SK-N-SH (cell line): ENCODE measurements around the gene TEX22. TPM values are rescaled to one million over a fixed set of nuclear protein-coding genes. Genes with fewer than 3 reads are reported as not detected.

ENCODE experiments used
- CTCF ChIA-PET: fragments of 300-600, 350-600 bp; formaldehyde crosslinking; extraction: SDS; loops from one replicate; lab custom pipeline; 2021; lab: Yijun Ruan, JAX
- POLR2A ChIA-PET: fragments of 350-600 bp; sonication (Branson Sonifier 250); formaldehyde crosslinking; extraction: SDS; loops from one replicate; lab custom pipeline; 2020; ENCODE audit warnings: antibody characterized with exemption, inconsistent platforms; lab: Yijun Ruan, JAX
- DNase-seq: peaks from one replicate; pipeline ENCODE4 v3.0.0; 2012
- H2AFZ ChIP-seq: fragments of 200-600 bp; sonication (generic); 2 replicates; pipeline ENCODE4 v1.8.1; 2016; ENCODE audit warnings: antibody characterized with exemption, mild to moderate bottlenecking, low read depth
- H3F3A ChIP-seq: fragments of 200-600 bp; sonication (generic); replicated peaks from 2 replicates; pipeline ENCODE3; 2016; ENCODE audit warnings: antibody characterized with exemption, mild to moderate bottlenecking; ENCODE audit not compliant: insufficient read depth
- H3K27ac ChIP-seq, 2 experiments: fragments of 200-500 bp in 1 of 2; fragments of 200-600 bp in 1 of 2; sonication (Bioruptor generic) in 1 of 2; sonication (generic), shearing (Covaris generic) in 1 of 2; 2 replicates each; pipeline versions ENCODE4 v1.5.1 to v1.6.1; 2014 to 2016; ENCODE audit warnings: low read depth in 2 of 2, inconsistent platforms in 1 of 2, low read length in 1 of 2, mild to moderate bottlenecking in 1 of 2, mixed read lengths in 1 of 2
- H3K27me3 ChIP-seq: fragments of 200-600 bp; sonication (generic), shearing (Covaris generic); 2 replicates; pipeline ENCODE4 v1.6.1; 2016; ENCODE audit warnings: mixed run types; ENCODE audit not compliant: insufficient read depth
- H3K36me3 ChIP-seq, 2 experiments: fragments of 200-500 bp in 1 of 2; fragments of 200-600 bp in 1 of 2; sonication (Bioruptor generic) in 1 of 2; sonication (generic) in 1 of 2; replicated peaks in 1 of 2; 2 replicates each; pipeline versions ENCODE3 to v1.5.1; 2014 to 2016; ENCODE audit warnings: low read length in 1 of 2, mild to moderate bottlenecking in 1 of 2; ENCODE audit not compliant: insufficient read depth in 2 of 2, control insufficient read depth in 1 of 2
- H3K4me1 ChIP-seq, 2 experiments: fragments of 200-500 bp in 1 of 2; fragments of 200-600 bp in 1 of 2; sonication (Bioruptor generic) in 1 of 2; sonication (generic), shearing (Covaris generic) in 1 of 2; 2 replicates each; pipeline versions ENCODE4 v1.5.1 to v1.6.1; 2014 to 2016; ENCODE audit warnings: low read depth in 1 of 2, low read length in 1 of 2, mixed run types in 1 of 2; ENCODE audit not compliant: insufficient read depth in 2 of 2, control insufficient read depth in 1 of 2
- H3K4me2 ChIP-seq: fragments of 200-600 bp; sonication (generic), shearing (Covaris generic); 2 replicates; pipeline ENCODE4 v1.6.1; 2017; ENCODE audit warnings: mixed run types
- H3K4me3 ChIP-seq, 2 experiments: fragments of 200-500 bp in 1 of 2; fragments of 200-600 bp in 1 of 2; sonication (Bioruptor generic) in 1 of 2; sonication (generic), shearing (Covaris generic) in 1 of 2; 2 replicates each; pipeline versions ENCODE4 v1.5.1 to v1.8.1; 2014 to 2016; ENCODE audit warnings: low read depth in 2 of 2, inconsistent platforms in 1 of 2, low read length in 1 of 2, mild to moderate bottlenecking in 1 of 2, mixed read lengths in 1 of 2, moderate library complexity in 1 of 2
- H3K79me2 ChIP-seq: fragments of 200-600 bp; sonication (generic); 2 replicates; pipeline ENCODE4 v1.8.1; 2017; ENCODE audit warnings: mild to moderate bottlenecking; ENCODE audit not compliant: insufficient read depth
- H3K9ac ChIP-seq: fragments of 200-600 bp; sonication (generic); 2 replicates; pipeline ENCODE4 v1.6.1; 2017; ENCODE audit warnings: mixed run types
- H3K9me2 ChIP-seq: fragments of 200-600 bp; sonication (generic); 2 replicates; pipeline ENCODE4 v1.6.1; 2017; ENCODE audit warnings: mixed run types
- H3K9me3 ChIP-seq: fragments of 200-600 bp; sonication (generic); 2 replicates; pipeline ENCODE4 v1.6.1; 2017; ENCODE audit warnings: mixed run types, mild to moderate bottlenecking, moderate library complexity
- H4K20me1 ChIP-seq: fragments of 200-600 bp; sonication (generic); 2 replicates; pipeline ENCODE4 v1.6.1; 2017; ENCODE audit warnings: mild to moderate bottlenecking, mixed run types; ENCODE audit not compliant: insufficient read depth
- CTCF ChIP-seq: fragments of 200-600 bp; sonication (generic); IDR thresholded peaks from 2 replicates; pipeline ENCODE4 v1.6.1; 2017; ENCODE audit warnings: antibody characterized with exemption, mild to moderate bottlenecking, moderate library complexity
- ELF1 ChIP-seq: IDR thresholded peaks from 2 replicates; pipeline ENCODE4 v1.4.0; 2012
- EP300 ChIP-seq, 2 experiments: IDR thresholded peaks; 2 replicates each; pipeline versions ENCODE4 v1.4.0 to v1.6.1; 2012; ENCODE audit warnings: borderline replicate concordance in 1 of 2, low read depth in 1 of 2, low read length in 1 of 2
- EZH2phosphoT487 ChIP-seq: fragments of 200-600 bp; sonication (generic); IDR thresholded peaks from 2 replicates; pipeline ENCODE4 v1.6.1; 2017; ENCODE audit warnings: low read depth, mixed run types, mild to moderate bottlenecking, antibody characterized with exemption, moderate library complexity, borderline replicate concordance
- FOXJ3 ChIP-seq: sonication (generic); formaldehyde crosslinking; IDR thresholded peaks from 2 replicates; pipeline ENCODE4 v1.5.1; 2020; ENCODE audit warnings: mild to moderate bottlenecking, missing genetic modification reagents
- PBX3 ChIP-seq: IDR thresholded peaks from 2 replicates; pipeline ENCODE4; 2012
- POLR2AphosphoS5 ChIP-seq: IDR thresholded peaks from 2 replicates; pipeline ENCODE4 v1.6.1; 2012; ENCODE audit warnings: low read depth, low read length
- RAD21 ChIP-seq: IDR thresholded peaks from 2 replicates; pipeline ENCODE4 v1.6.1; 2012; ENCODE audit warnings: mild to moderate bottlenecking, low read length
- RCOR1 ChIP-seq: fragments of 150-350 bp; IDR thresholded peaks from 2 replicates; pipeline ENCODE4 v1.6.1; 2017; ENCODE audit warnings: antibody characterized with exemption, low read length
- RFX5 ChIP-seq: IDR thresholded peaks from 2 replicates; pipeline ENCODE4 v1.6.1; 2012; ENCODE audit warnings: mild to moderate bottlenecking, improper control_type of control experiment, low read length
- RXRA ChIP-seq: IDR thresholded peaks from 2 replicates; pipeline ENCODE4 v1.4.0; 2012; ENCODE audit warnings: low read depth, mild to moderate bottlenecking, borderline replicate concordance
- ZBTB33 ChIP-seq: IDR thresholded peaks from 2 replicates; pipeline ENCODE4 v1.4.0; 2012; ENCODE audit warnings: low read depth, borderline replicate concordance
- WGBS: methylation state at CpG from one replicate; pipeline ENCODE4 v1.1.6; 2017; ENCODE audit warnings: low lambda C conversion rate; 5-methylcytosine and 5-hydroxymethylcytosine counted together
- polyA plus RNA-seq, 3 experiments: library from polyadenylated mRNA; depleted of rRNA; stranded (reverse); fragments of >200 nt; gene quantifications; 2 replicates each; pipeline ENCODE4 v1.2.3, GENCODE V29; 2012

Gene TEX22
- polyA plus RNA-seq, 1 of the 3 experiments (the other 2 are of a cell fraction): 0.26 TPM

- 94% methylated on average over 10 of the region's 27 CpGs for WGBS
- H3F3A ChIP-seq: no peaks in the 10 kb centered on the region
- no peak for TF ChIP-seq ELF1
- no peak for TF ChIP-seq RFX5
- TF ChIP-seq RCOR1: no peak
- no peak for TF ChIP-seq EP300 (IDR thresholded peaks at IDR 0.05; ENCODE audit: borderline replicate concordance in 1 of 2, low read depth in 1 of 2, low read length in 1 of 2)
- no peak for TF ChIP-seq EZH2phosphoT487
- no peak for TF ChIP-seq ZBTB33
- peaks cover 0 to 7% of the 10 kb centered on the region in 2 experiments for H3K36me3 ChIP-seq
- no peaks in the 10 kb centered on the region for H3K9me2 ChIP-seq
- H3K4me1 ChIP-seq: peaks cover 0 to 5% of the 10 kb centered on the region in 2 experiments; a peak in 1 of 4 replicates
- DNase-seq: no peak
- no peaks in the 10 kb centered on the region for H3K9me3 ChIP-seq
- H3K27ac ChIP-seq: no peak overlapping the region
- peaks cover 9% of the 10 kb centered on the region for H4K20me1 ChIP-seq
- H3K79me2 ChIP-seq: no peaks in the 10 kb centered on the region
- no peaks in the 10 kb centered on the region for H3K27me3 ChIP-seq
- no peak overlapping the region for H3K9ac ChIP-seq
- H3K4me2 ChIP-seq: no peak overlapping the region
- ChIA-PET POLR2A (no interaction called here), CTCF (interaction anchor here (0.8 to 1.6 kb wide), 2 partner anchors 11 to 141 kb away, joined by 3 to 4 read pairs; no protein-coding TSS in a partner anchor)
- no peak overlapping the region for H3K4me3 ChIP-seq
- no peak overlapping the region for H2AFZ ChIP-seq
These were observed 43.2 kb upstream of the TEX22 start for GRCh38 chr14:105355049-105355575.

- Histone ChIP-seq H3K4me2 (no peak overlapping the region), H3K27ac (no peak overlapping the region)
These were observed 42.3 kb upstream of the TEX22 start for GRCh38 chr14:105355850-105356604.

More at GRCh38 chr14:105355850-105356604, 42.3 kb upstream of the TEX22 start:
- no peaks in the 10 kb centered on the region for H3K27me3 ChIP-seq
- H3K9ac ChIP-seq: no peak overlapping the region
- no peak for DNase-seq
- H3K36me3 ChIP-seq: peaks cover 0 to 7% of the 10 kb centered on the region in 2 experiments
- no peaks in the 10 kb centered on the region for H3F3A ChIP-seq
- 97% methylated on average over 15 of the region's 22 CpGs for WGBS
- CTCF ChIA-PET: interaction anchor here (0.7 to 1.1 kb wide), 2 partner anchors 15 to 154 kb away, joined by 3 to 4 read pairs; no protein-coding TSS in a partner anchor
- H4K20me1 ChIP-seq: peaks cover 9% of the 10 kb centered on the region
- TF ChIP-seq CTCF (no peak), ELF1 (no peak), RAD21 (no peak), RXRA (no peak), POLR2AphosphoS5 (no peak), PBX3 (no peak), RCOR1 (no peak), FOXJ3 (no peak)
- no peaks in the 10 kb centered on the region for H3K79me2 ChIP-seq
- no peaks in the 10 kb centered on the region for H3K9me2 ChIP-seq
- H3K4me1 ChIP-seq: peaks cover 0 to 5% of the 10 kb centered on the region in 2 experiments; a peak in 1 of 4 replicates
- no peak overlapping the region for H2AFZ ChIP-seq
- no peaks in the 10 kb centered on the region for H3K9me3 ChIP-seq
- no peak overlapping the region for H3K4me3 ChIP-seq
- POLR2A ChIA-PET: no interaction called here
